Measurements from ENCODE around the gene NCOA5.

DNA sequence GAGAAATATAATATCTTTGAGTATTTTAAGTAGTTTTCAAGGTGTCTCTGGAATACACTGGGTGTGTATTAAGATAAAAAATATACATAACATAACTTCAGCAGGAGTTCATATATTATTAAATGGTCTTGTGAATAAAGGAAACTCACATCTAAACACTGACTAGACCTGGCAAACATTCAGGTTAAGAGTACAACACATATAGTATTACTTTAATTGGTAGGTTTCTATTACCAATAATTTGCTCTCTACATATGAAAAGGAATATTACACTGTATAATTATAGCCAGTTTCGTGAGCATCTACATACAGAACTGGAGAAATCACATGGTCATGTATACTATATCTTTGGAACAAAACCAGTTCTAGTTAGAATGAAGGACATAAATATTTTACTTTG lies 8.7 kb downstream of the NCOA5 start:
- TF ChIP-seq, protein P1, sequence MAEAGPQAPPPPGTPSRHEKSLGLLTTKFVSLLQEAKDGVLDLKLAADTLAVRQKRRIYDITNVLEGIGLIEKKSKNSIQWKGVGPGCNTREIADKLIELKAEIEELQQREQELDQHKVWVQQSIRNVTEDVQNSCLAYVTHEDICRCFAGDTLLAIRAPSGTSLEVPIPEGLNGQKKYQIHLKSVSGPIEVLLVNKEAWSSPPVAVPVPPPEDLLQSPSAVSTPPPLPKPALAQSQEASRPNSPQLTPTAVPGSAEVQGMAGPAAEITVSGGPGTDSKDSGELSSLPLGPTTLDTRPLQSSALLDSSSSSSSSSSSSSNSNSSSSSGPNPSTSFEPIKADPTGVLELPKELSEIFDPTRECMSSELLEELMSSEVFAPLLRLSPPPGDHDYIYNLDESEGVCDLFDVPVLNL (CRISPR knock-in tag; IDR thresholded peaks at IDR 0.05; ENCODE audit: borderline replicate concordance, low read depth), result no peak
- TF ChIP-seq, protein P2, sequence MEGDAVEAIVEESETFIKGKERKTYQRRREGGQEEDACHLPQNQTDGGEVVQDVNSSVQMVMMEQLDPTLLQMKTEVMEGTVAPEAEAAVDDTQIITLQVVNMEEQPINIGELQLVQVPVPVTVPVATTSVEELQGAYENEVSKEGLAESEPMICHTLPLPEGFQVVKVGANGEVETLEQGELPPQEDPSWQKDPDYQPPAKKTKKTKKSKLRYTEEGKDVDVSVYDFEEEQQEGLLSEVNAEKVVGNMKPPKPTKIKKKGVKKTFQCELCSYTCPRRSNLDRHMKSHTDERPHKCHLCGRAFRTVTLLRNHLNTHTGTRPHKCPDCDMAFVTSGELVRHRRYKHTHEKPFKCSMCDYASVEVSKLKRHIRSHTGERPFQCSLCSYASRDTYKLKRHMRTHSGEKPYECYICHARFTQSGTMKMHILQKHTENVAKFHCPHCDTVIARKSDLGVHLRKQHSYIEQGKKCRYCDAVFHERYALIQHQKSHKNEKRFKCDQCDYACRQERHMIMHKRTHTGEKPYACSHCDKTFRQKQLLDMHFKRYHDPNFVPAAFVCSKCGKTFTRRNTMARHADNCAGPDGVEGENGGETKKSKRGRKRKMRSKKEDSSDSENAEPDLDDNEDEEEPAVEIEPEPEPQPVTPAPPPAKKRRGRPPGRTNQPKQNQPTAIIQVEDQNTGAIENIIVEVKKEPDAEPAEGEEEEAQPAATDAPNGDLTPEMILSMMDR (IDR thresholded peaks at IDR 0.05), result no peak
